K562 (cell line): ENCODE measurements around the gene CACNA1S. TPM values are rescaled to one million over a fixed set of nuclear protein-coding genes. Genes with fewer than 3 reads are reported as not detected.
A peak's percentile ranks its signal among the peaks of the same experiment; 100 is the strongest.

ENCODE experiments used
- ATAC-seq: fragments of 200-7000 bp; cut with Tn5 transposase; 3 replicates; pipeline ENCODE4 v1.9.1; 2020; ENCODE audit warnings: moderate library complexity
- BruUV-seq: library from RNA; stranded (reverse); fragments of 400-500 nt; replicated peaks from 2 replicates; lab custom pipeline; 2021; lab: Mats Ljungman, UMichigan
- CTCF ChIA-PET: fragments of 300-600 bp; formaldehyde crosslinking; extraction: SDS; loops from one replicate; lab custom pipeline; 2021; ENCODE audit warnings: low intra/inter-chr PET ratio; lab: Yijun Ruan, JAX
- POLR2A ChIA-PET: fragments of 300-600, 350-650 bp; sonication (Branson Sonifier 250); formaldehyde crosslinking; extraction: SDS; loops from one replicate; lab custom pipeline; 2021; ENCODE audit warnings: antibody characterized with exemption, inconsistent platforms; lab: Yijun Ruan, JAX
- DNase-seq, 4 experiments: peaks; one replicate each; pipeline versions ENCODE4 v3.0.0 to v3.0.0-alpha.2; 2011 to 2018; ENCODE audit warnings: low spot score in 3 of 4, mixed read lengths in 3 of 4; ENCODE audit errors: extremely low read depth in 1 of 4
- FAIRE-seq: peaks from 2 replicates; lab custom pipeline; 2011; peaks lifted over from hg19 to GRCh38; lab: Jason Lieb, UNC
- H2AFZ ChIP-seq: 2 replicates; pipeline ENCODE4 v1.6.0; 2011; ENCODE audit warnings: low read depth, low read length, control low read depth, inconsistent platforms
- H3K27ac ChIP-seq: fragments of 200-600 bp; 3 replicates; pipeline ENCODE4 v1.8.0; 2011; ENCODE audit warnings: low read depth, mild to moderate bottlenecking, control low read depth, inconsistent platforms, low read length, moderate library complexity, mixed read lengths; ENCODE audit errors: extremely low read depth
- H3K27me3 ChIP-seq, 2 experiments: fragments of 300-600 bp in 1 of 2; 2 replicates in 1 of 2; 3 replicates in 1 of 2; pipeline versions ENCODE4 v1.6.0 to v1.8.0; 2011; ENCODE audit warnings: inconsistent platforms in 2 of 2, low read length in 2 of 2, mild to moderate bottlenecking in 1 of 2, mixed read lengths in 1 of 2, moderate library complexity in 1 of 2; ENCODE audit not compliant: control insufficient read depth in 2 of 2, insufficient read depth in 2 of 2
- H3K36me3 ChIP-seq: fragments of 300-600 bp; 3 replicates; pipeline ENCODE4 v1.8.0; 2011; ENCODE audit warnings: mild to moderate bottlenecking, low read length, inconsistent platforms; ENCODE audit not compliant: control insufficient read depth, insufficient read depth
- H3K4me1 ChIP-seq, 2 experiments: fragments of 200-600 bp in 1 of 2; replicated peaks in 1 of 2; 2 replicates in 1 of 2; 3 replicates in 1 of 2; pipeline versions ENCODE4 v1.5.1 to v1.8.0; 2011; ENCODE audit warnings: inconsistent platforms in 2 of 2, low read length in 2 of 2, mild to moderate bottlenecking in 1 of 2, mixed read lengths in 1 of 2, moderate library complexity in 1 of 2; ENCODE audit not compliant: control insufficient read depth in 2 of 2, insufficient read depth in 2 of 2
- H3K4me2 ChIP-seq: 2 replicates; pipeline ENCODE4 v1.6.1; 2011; ENCODE audit warnings: low read length, control low read depth, inconsistent platforms, mixed read lengths; ENCODE audit not compliant: insufficient read depth
- H3K4me3 ChIP-seq: fragments of 200-600 bp; sonication (generic), shearing (Covaris generic); 2 replicates; pipeline ENCODE4 v1.5.1; 2016; ENCODE audit warnings: control low read depth, inconsistent platforms
- H3K79me2 ChIP-seq: fragments of 200-600 bp; 3 replicates; pipeline ENCODE4 v1.8.0; 2011; ENCODE audit warnings: low read length, inconsistent platforms; ENCODE audit not compliant: control insufficient read depth, insufficient read depth
- H3K9ac ChIP-seq, 2 experiments: 2 replicates each; pipeline versions ENCODE4 v1.6.0 to v1.6.1; 2011; ENCODE audit warnings: low read depth in 2 of 2, low read length in 2 of 2, control low read depth in 1 of 2, inconsistent platforms in 1 of 2, mild to moderate bottlenecking in 1 of 2, mixed read lengths in 1 of 2; ENCODE audit not compliant: insufficient read depth in 1 of 2
- H3K9me1 ChIP-seq: one replicate; pipeline ENCODE4 v1.6.0; 2011; ENCODE audit warnings: inconsistent platforms, mild to moderate bottlenecking, low read length, moderate library complexity; ENCODE audit not compliant: control insufficient read depth, insufficient read depth
- H3K9me3 ChIP-seq: replicated peaks from 2 replicates; pipeline ENCODE4 v1.5.1; 2011; ENCODE audit warnings: low read depth, low read length, inconsistent platforms; ENCODE audit not compliant: control insufficient read depth, insufficient read depth
- H4K20me1 ChIP-seq: replicated peaks from 2 replicates; pipeline ENCODE4 v1.6.1; 2011; ENCODE audit warnings: low read length, inconsistent platforms, mixed read lengths; ENCODE audit not compliant: control insufficient read depth, insufficient read depth
- ATF6 ChIP-seq: sonication (generic); formaldehyde crosslinking; IDR thresholded peaks from 2 replicates; pipeline ENCODE4 v1.4.0; 2020; ENCODE audit warnings: mild to moderate bottlenecking, missing genetic modification reagents
- CBX5 ChIP-seq: IDR thresholded peaks from 2 replicates; pipeline ENCODE4 v1.6.1; 2014; ENCODE audit warnings: low read depth, borderline replicate concordance
- CREM ChIP-seq: IDR thresholded peaks from 2 replicates; pipeline ENCODE4 v1.6.1; 2014; ENCODE audit warnings: antibody characterized with exemption, low read depth
- CXXC5 ChIP-seq: fragments of 250-450 bp; sonication (Bioruptor Pico); IDR thresholded peaks from 2 replicates; pipeline ENCODE4 v1.8.0; 2022; ENCODE audit warnings: inconsistent platforms, mild to moderate bottlenecking, moderate library complexity
- FOXK2 ChIP-seq, 2 experiments: fragments of 450-650 bp; IDR thresholded peaks in 1 of 2; conservative IDR thresholded peaks in 1 of 2; 2 replicates each; pipeline ENCODE4 v1.6.1; 2016; ENCODE audit warnings: low read depth in 2 of 2, mild to moderate bottlenecking in 1 of 2
- HOXB6 ChIP-seq: fragments of 250-450 bp; sonication (Bioruptor Pico); IDR thresholded peaks from 2 replicates; pipeline ENCODE4 v1.5.1; 2022; ENCODE audit warnings: mild to moderate bottlenecking, borderline replicate concordance
- MYC ChIP-seq, 2 experiments: fragments of 250-450 bp in 1 of 2; sonication (Bioruptor Pico) in 1 of 2; IDR thresholded peaks; 2 replicates each; pipeline versions ENCODE4 v1.5.1 to v1.6.1; 2012 to 2021; ENCODE audit warnings: low read depth in 2 of 2, borderline replicate concordance in 1 of 2, improper control_type of control experiment in 1 of 2, low read length in 1 of 2, mild to moderate bottlenecking in 1 of 2, moderate library complexity in 1 of 2
- NFYB ChIP-seq: IDR thresholded peaks from 2 replicates; pipeline ENCODE4 v1.6.1; 2011; ENCODE audit warnings: mild to moderate bottlenecking, moderate library complexity; ENCODE audit not compliant: insufficient read length; ENCODE audit errors: extremely low read depth
- NRF1 ChIP-seq, 2 experiments: fragments of 450-650 bp; IDR thresholded peaks in 1 of 2; conservative IDR thresholded peaks in 1 of 2; 2 replicates each; pipeline ENCODE4 v1.6.1; 2014; ENCODE audit warnings: mild to moderate bottlenecking in 2 of 2
- POLR2G ChIP-seq: fragments of 200-400 bp; formaldehyde crosslinking; IDR thresholded peaks from 2 replicates; pipeline ENCODE4 v1.6.1; 2017; ENCODE audit warnings: low read depth, mild to moderate bottlenecking, antibody characterized with exemption, low read length, moderate library complexity
- RBFOX2 ChIP-seq: fragments of 200-400 bp; formaldehyde crosslinking; IDR thresholded peaks from 2 replicates; pipeline ENCODE4 v1.6.1; 2017; ENCODE audit warnings: low read depth, mild to moderate bottlenecking, low read length, moderate library complexity
- SAP30 ChIP-seq: fragments of 200-600 bp; sonication (generic); IDR thresholded peaks from 2 replicates; pipeline ENCODE4 v1.6.1; 2012; ENCODE audit warnings: borderline replicate concordance, low read depth, mild to moderate bottlenecking, moderate library complexity, low read length, control low read depth, inconsistent platforms; ENCODE audit not compliant: insufficient read depth, poor library complexity, severe bottlenecking
- SIN3A ChIP-seq, 2 experiments: fragments of 150-350 bp in 1 of 2; IDR thresholded peaks; 2 replicates each; pipeline ENCODE4 v1.6.1; 2011 to 2016; ENCODE audit warnings: borderline replicate concordance in 2 of 2, low read depth in 2 of 2, low read length in 2 of 2, mild to moderate bottlenecking in 2 of 2, moderate library complexity in 2 of 2; ENCODE audit not compliant: control insufficient read depth in 1 of 2
- SIN3B ChIP-seq: fragments of 450-650 bp; IDR thresholded peaks from 2 replicates; pipeline ENCODE4 v1.6.1; 2017; ENCODE audit warnings: low read depth, mild to moderate bottlenecking, moderate library complexity
- WGBS: fragments of 100-300 bp; shearing (Covaris generic); methylation state at CpG from one replicate; pipeline ENCODE4 v1.1.6; 2016; ENCODE audit warnings: low coverage, mixed read lengths; ENCODE audit not compliant: insufficient coverage; ENCODE audit errors: missing lambda C conversion rate; 5-methylcytosine and 5-hydroxymethylcytosine counted together
- in situ Hi-C: fragments of 300-500 bp; cut with MboI; formaldehyde crosslinking; loops from 4 replicates; pipeline ENCODE4 v1.15.0; 2018; ENCODE audit warnings: inconsistent platforms, mixed read lengths
- intact Hi-C: fragments of 100-400 bp; cut with micrococcal nuclease; formaldehyde crosslinking; loops from 2 replicates; pipeline ENCODE4 v1.14.2; 2022
- polyA plus RNA-seq, 8 experiments: library from polyadenylated mRNA; depleted of rRNA in 4 of 8; stranded (reverse) in 5 of 8; unstranded in 3 of 8; fragments of >200 nt; fragmentation: Nextera tagmentation in 2 of 8; fragmentation: Illumina TruSeq in 1 of 8; extraction: Ambion mirVana in 2 of 8; extraction: Trizol in 1 of 8; gene quantifications; 2 replicates each; pipeline versions ENCODE4 v1.2.1 to v1.2.3, GENCODE V29; 2011 to 2014; ENCODE audit warnings: inconsistent platforms in 1 of 8, missing spikeins in 1 of 8
- total RNA-seq, 7 experiments: library from RNA; depleted of rRNA in 6 of 7; stranded (reverse); fragments of >200 nt in 6 of 7; fragmentation: Illumina TruSeq in 2 of 7; extraction: Trizol in 2 of 7; gene quantifications; 2 replicates each; pipeline versions ENCODE4 v1.2.1 to v1.2.3, GENCODE V29; 2011 to 2021; ENCODE audit warnings: low replicate concordance in 1 of 7

CACNA1S gene
- total and polyA plus RNA-seq, 9 of the 15 experiments (the other 6 are each of a cell fraction or from before 2014, with no cell fraction given) = not detected

GRCh38 chr1:201023517-201023902 lies 88.7 kb downstream of the CACNA1S start, which contains the start of gene KIF21B:
Gene KIF21B (minus strand): TSS chr1:201023714. CDS start chr1:201023383, 331 bp downstream.
- BruUV-seq = no TSS peak
- Histone ChIP-seq H3K4me3 (peak within 1 kb of the TSS; percentile 56), H3K9me1 (peaks cover 7% of the 10 kb centered on the region), H3K79me2 (peaks cover 13% of the 10 kb centered on the region), H2AFZ (peak within 1 kb of the TSS; percentile 78), H3K9ac (peak within 1 kb of the TSS; percentile 42 to 89; a peak in 3 of 4 replicates), H3K27ac (peak within 1 kb of the TSS; percentile 43; the same call in 2 of the 3 replicates), H3K4me1 (peaks cover 52 to 78% of the 10 kb centered on the region in 2 experiments), H4K20me1 (no peaks in the 10 kb centered on the region; the same call in 1 of the 2 replicates), H3K27me3 (peaks cover 0 to 2% of the 10 kb centered on the region in 2 experiments; a peak in 1 of 5 replicates), H3K9me3 (no peaks in the 10 kb centered on the region), H3K4me2 (peak within 1 kb of the TSS; percentile 83), H3K36me3 (no peaks in the 10 kb centered on the region)
- 0% methylated on average over 38 of the region's 53 CpGs for WGBS
- in situ Hi-C loops = no loop called here
- ChIA-PET POLR2A (interaction anchor here (2.0 kb wide), 1 partner anchor 12 kb away, joined by 12 read pairs; no protein-coding TSS in a partner anchor), CTCF (no interaction called here)
- ATAC-seq (peak; percentile 91), DNase-seq (peak; percentile 94 to 99 (median 98)), FAIRE-seq (no peak)
- intact Hi-C loops = loop anchor here (5.0 kb wide), 1 partner anchor 401 kb away; the partner anchor contains the start of gene KIF14
- TF ChIP-seq NRF1 (conservative IDR thresholded peaks at IDR 0.05 in 1 of 2, IDR thresholded peaks at IDR 0.05 in 1 of 2) (peak in 1 of 2 experiments; percentile 46; a peak in 2 of 4 replicates), CBX5 (no peak), MYC (IDR thresholded peaks at IDR 0.05; ENCODE audit: low read depth, low read length) (peak; percentile 48; the same call in 1 of the 2 replicates), MYC (CRISPR knock-in tag; IDR thresholded peaks at IDR 0.05; ENCODE audit: borderline replicate concordance, low read depth) (no peak), ATF6 (CRISPR knock-in tag) (no peak), CXXC5 (peak; percentile 81), FOXK2 (conservative IDR thresholded peaks at IDR 0.05 in 1 of 2, IDR thresholded peaks at IDR 0.05 in 1 of 2; ENCODE audit: low read depth in 2 of 2) (no peak), HOXB6 (CRISPR knock-in tag) (no peak), SAP30 (peak; percentile 35), CREM (peak; percentile 57; the same call in 1 of the 2 replicates), SIN3A (IDR thresholded peaks at IDR 0.05; ENCODE audit: borderline replicate concordance in 2 of 2, control insufficient read depth in 1 of 2, low read depth in 2 of 2, low read length in 2 of 2) (peak; percentile 50 to 81; a peak in 2 of 4 replicates), RBFOX2 (0 out of 2 replicates have a peak, but pooled peaks have one; percentile 12), POLR2G (peak; percentile 68), NFYB (peak; percentile 11), SIN3B (peak; percentile 51; the same call in 1 of the 2 replicates)
